DOHH2 (cell line): ENCODE measurements around the gene RASSF7.

ENCODE experiments used
- H3F3A ChIP-seq: fragments of 200-600 bp; sonication (generic), shearing (Covaris generic); 2 replicates; pipeline ENCODE4 v1.6.0; 2016; ENCODE audit warnings: antibody characterized with exemption, mild to moderate bottlenecking; ENCODE audit not compliant: control insufficient read depth, insufficient read depth
- H3K27ac ChIP-seq: fragments of 200-600 bp; sonication (generic); 2 replicates; pipeline ENCODE4 v1.5.1; 2014; ENCODE audit warnings: low read depth, mild to moderate bottlenecking, low read length, moderate library complexity
- H3K27me3 ChIP-seq: fragments of 200-600 bp; sonication (generic); 2 replicates; pipeline ENCODE4 v1.6.1; 2014; ENCODE audit warnings: mild to moderate bottlenecking, low read length, mixed read lengths; ENCODE audit not compliant: control insufficient read depth
- H3K36me3 ChIP-seq: fragments of 200-600 bp; sonication (generic); 2 replicates; pipeline ENCODE4 v1.6.1; 2014; ENCODE audit warnings: mild to moderate bottlenecking, low read length, moderate library complexity, mixed read lengths; ENCODE audit not compliant: control insufficient read depth
- H3K4me1 ChIP-seq: fragments of 200-600 bp; sonication (generic); 2 replicates; pipeline ENCODE4 v1.6.1; 2014; ENCODE audit warnings: mild to moderate bottlenecking, low read length, mixed read lengths; ENCODE audit not compliant: control insufficient read depth
- H3K4me2 ChIP-seq: fragments of 200-600 bp; sonication (generic); 2 replicates; pipeline ENCODE4 v1.6.0; 2014; ENCODE audit warnings: mild to moderate bottlenecking, low read length, moderate library complexity
- H3K4me3 ChIP-seq: fragments of 200-600 bp; sonication (generic); 2 replicates; pipeline ENCODE4 v1.5.1; 2014; ENCODE audit warnings: mild to moderate bottlenecking, low read length, mixed read lengths
- H3K79me2 ChIP-seq: fragments of 200-600 bp; sonication (generic); 2 replicates; pipeline ENCODE4 v1.6.1; 2014; ENCODE audit warnings: mild to moderate bottlenecking, low read length, mixed read lengths; ENCODE audit not compliant: control insufficient read depth
- H3K9me2 ChIP-seq: fragments of 200-600 bp; sonication (generic); replicated peaks from 2 replicates; pipeline ENCODE4 v1.6.1; 2014; ENCODE audit warnings: mild to moderate bottlenecking, low read length, mixed read lengths; ENCODE audit not compliant: control insufficient read depth
- H3K9me3 ChIP-seq: fragments of 200-600 bp; sonication (generic); 2 replicates; pipeline ENCODE4 v1.6.1; 2014; ENCODE audit warnings: antibody characterized with exemption, low read length, mixed read lengths; ENCODE audit not compliant: control insufficient read depth, insufficient read depth
- H4K20me1 ChIP-seq: fragments of 200-600 bp; sonication (generic); 2 replicates; pipeline ENCODE4 v1.6.0; 2014; ENCODE audit warnings: low read depth, mild to moderate bottlenecking, antibody characterized with exemption, low read length, moderate library complexity; ENCODE audit not compliant: control insufficient read depth, insufficient read depth
- EZH2phosphoT487 ChIP-seq: fragments of 200-600 bp; sonication (generic); IDR thresholded peaks from 2 replicates; pipeline ENCODE4 v1.6.1; 2017; ENCODE audit warnings: borderline replicate concordance, mild to moderate bottlenecking, antibody characterized with exemption, low read length, moderate library complexity, mixed read lengths
- TF ChIP-seq, protein P1 (sequence below): fragments of 200-600 bp; sonication (generic); IDR thresholded peaks from one replicate; pipeline ENCODE4 v1.5.1; 2014; ENCODE audit warnings: antibody characterized with exemption, mild to moderate bottlenecking, low read depth, low read length; ENCODE audit not compliant: poor library complexity, severe bottlenecking

The RASSF7 gene

GRCh38 chr11:555227-555779, 5.5 kb upstream of the RASSF7 start:
- Histone ChIP-seq H3K9me2 (no peaks in the 10 kb centered on the region), H3K79me2 (no peaks in the 10 kb centered on the region), H3K27me3 (peaks cover 32% of the 10 kb centered on the region), H3K9me3 (no peaks in the 10 kb centered on the region), H3K4me1 (peaks cover 20% of the 10 kb centered on the region), H4K20me1 (no peaks in the 10 kb centered on the region), H3K36me3 (no peaks in the 10 kb centered on the region), H3F3A (no peaks in the 10 kb centered on the region), H3K4me2 (peak overlapping the region; percentile 80), H3K4me3 (peak overlapping the region; percentile 68), H3K27ac (no peak overlapping the region)
- TF ChIP-seq EZH2phosphoT487: no peak
- TF ChIP-seq, protein P1, sequence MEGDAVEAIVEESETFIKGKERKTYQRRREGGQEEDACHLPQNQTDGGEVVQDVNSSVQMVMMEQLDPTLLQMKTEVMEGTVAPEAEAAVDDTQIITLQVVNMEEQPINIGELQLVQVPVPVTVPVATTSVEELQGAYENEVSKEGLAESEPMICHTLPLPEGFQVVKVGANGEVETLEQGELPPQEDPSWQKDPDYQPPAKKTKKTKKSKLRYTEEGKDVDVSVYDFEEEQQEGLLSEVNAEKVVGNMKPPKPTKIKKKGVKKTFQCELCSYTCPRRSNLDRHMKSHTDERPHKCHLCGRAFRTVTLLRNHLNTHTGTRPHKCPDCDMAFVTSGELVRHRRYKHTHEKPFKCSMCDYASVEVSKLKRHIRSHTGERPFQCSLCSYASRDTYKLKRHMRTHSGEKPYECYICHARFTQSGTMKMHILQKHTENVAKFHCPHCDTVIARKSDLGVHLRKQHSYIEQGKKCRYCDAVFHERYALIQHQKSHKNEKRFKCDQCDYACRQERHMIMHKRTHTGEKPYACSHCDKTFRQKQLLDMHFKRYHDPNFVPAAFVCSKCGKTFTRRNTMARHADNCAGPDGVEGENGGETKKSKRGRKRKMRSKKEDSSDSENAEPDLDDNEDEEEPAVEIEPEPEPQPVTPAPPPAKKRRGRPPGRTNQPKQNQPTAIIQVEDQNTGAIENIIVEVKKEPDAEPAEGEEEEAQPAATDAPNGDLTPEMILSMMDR: no peak

DNA sequence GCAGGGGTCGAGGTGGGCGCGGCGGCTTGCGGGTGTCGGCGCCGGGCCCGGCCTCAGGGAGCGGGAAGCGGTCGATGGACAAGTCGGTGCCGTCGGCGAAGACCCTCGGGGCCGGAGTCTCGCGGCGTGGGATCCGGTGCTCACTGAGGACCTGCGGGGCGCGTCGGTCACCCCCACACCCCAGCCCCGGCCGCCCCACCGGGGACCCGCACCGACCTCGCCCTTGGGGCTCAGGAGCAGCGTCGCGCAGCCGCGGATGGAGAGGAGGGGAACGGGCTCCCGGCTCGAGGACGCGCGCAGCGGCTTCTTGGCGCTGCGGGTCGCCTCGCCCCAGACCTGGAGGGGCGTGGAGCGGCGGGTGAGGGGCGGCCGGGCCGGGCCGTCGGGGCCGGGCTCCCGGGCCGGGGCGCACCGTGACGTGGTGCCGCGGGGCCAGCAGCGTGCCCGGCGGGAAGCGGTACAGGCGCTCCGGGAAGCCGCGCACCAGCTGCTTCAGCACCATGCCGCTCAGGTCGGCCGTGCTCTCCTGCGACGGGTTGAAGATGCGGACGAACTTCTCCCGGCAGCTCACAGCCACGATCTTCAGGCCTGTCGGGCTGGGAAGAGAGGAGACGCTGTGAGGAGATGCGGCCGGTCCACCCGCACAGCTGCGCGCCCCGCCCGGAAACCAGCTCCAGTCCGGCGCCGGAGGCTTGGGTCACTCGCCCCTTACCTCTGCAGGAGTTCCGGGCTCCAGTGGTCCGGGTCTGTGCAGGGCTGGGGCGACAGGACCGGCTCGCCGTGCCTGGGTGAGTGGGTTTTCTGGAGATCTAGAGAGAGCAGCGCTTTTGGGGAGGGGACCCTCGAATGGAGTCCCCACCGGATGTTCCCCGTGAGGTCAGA, 4.7 kb upstream of the RASSF7 start:
- H3K27ac ChIP-seq: no peak overlapping the region
- H3F3A ChIP-seq: no peaks in the 10 kb centered on the region
- no peaks in the 10 kb centered on the region for H3K9me2 ChIP-seq
- peaks cover 32% of the 10 kb centered on the region for H3K27me3 ChIP-seq
- peak overlapping the region; percentile 68 for H3K4me3 ChIP-seq
- no peaks in the 10 kb centered on the region for H4K20me1 ChIP-seq
- H3K36me3 ChIP-seq: no peaks in the 10 kb centered on the region
- peaks cover 22% of the 10 kb centered on the region for H3K4me1 ChIP-seq
- peak overlapping the region; percentile 80 for H3K4me2 ChIP-seq
- H3K79me2 ChIP-seq: no peaks in the 10 kb centered on the region
- TF ChIP-seq EZH2phosphoT487: peak; percentile 91
- TF ChIP-seq, protein P1: no peak
- no peaks in the 10 kb centered on the region for H3K9me3 ChIP-seq

DNA sequence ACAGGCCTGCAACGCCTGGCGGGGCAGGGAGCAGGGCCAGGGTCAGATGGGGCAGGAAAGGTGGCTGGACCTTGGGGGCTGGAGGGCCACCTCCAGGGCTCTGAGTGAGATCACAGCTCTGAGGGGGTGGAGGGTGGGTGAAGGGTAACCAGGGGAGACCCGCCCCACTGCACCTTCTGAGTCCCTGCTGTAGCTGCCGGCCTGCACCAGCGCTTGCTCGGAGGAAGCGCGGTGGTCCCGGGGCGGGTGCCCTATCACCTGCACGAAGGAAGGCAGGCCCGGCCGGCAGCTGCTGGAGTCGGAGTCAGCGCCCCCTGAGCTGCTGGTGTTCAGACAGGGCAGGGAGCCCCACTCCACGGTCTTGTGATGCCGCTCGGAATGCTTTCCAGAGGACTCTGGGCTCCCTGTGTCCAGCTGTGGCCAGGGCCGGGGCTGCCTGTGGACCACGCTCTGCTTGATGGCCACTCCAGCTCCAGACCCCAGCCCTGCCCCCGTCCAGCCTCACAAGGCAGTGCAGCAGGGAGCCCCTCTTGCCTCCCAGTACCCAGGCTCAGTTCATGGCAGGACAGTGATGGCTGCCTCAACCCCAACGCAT, 4.0 kb upstream of the RASSF7 start:
- Histone ChIP-seq H3K4me2 (no peak overlapping the region), H3K4me3 (no peak overlapping the region), H3K9me3 (no peaks in the 10 kb centered on the region), H4K20me1 (no peaks in the 10 kb centered on the region), H3K27ac (no peak overlapping the region), H3K27me3 (peaks cover 32% of the 10 kb centered on the region), H3K79me2 (peaks cover 4% of the 10 kb centered on the region), H3K9me2 (no peaks in the 10 kb centered on the region), H3K4me1 (peaks cover 27% of the 10 kb centered on the region), H3F3A (no peaks in the 10 kb centered on the region), H3K36me3 (no peaks in the 10 kb centered on the region)
- TF ChIP-seq EZH2phosphoT487: no peak
- TF ChIP-seq, protein P1: no peak
